ENCODE data around the gene ACAD10.

ACAD10 gene

DNA sequence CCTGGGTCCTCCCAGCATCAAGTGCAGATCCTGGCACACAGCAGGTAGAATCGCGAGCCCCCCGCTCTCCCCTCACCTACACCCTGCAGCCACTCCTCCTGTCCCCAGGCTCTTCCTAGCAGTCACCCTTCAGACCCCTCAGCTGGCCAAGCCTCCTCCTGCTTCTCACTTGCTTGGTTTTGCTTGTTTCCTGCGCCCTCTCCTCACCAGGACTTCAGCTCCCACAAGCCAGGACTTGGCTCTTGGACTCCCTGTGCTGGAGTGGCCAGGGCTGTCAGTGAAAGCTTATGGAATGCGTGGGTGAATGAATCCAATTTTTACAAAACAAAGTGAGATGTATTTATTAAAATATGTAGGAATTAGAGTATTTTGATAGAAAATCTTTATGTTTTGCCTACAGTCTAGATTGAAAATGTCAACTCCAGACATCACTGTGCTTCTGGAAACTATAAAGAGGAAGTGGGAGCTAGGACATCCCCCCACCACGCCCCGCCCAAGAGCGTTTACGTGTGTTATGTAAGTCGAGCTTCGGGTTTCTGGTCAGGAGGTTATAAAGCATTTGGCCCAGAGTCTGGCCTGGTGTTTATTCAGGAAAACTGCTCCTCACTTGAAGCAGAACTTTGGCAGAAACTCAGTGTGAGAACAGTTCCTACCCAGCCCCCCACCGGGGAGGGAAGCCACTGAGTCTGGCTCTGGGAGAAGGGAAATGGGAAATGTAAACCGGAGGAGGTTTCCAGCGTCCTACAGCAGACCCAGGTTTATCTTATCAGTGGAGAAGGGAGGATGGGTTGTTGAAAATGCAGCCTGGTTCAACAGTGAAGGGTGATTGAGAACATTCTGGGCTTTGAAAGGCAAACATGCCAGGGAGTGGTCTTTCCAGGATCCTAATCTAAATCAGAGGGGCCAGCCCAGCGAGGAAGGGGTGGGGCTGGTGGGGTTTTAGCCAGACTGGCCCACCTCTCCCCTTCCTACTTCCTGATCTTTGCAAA is 89.6 kb downstream of the ACAD10 start:
- CTCF ChIA-PET = interaction anchor here (0.8 to 2.1 kb wide), 6 partner anchors 9 to 38 kb away, joined by 3 to 10 read pairs (median 6); no protein-coding TSS in a partner anchor
- TF ChIP-seq, protein P1, sequence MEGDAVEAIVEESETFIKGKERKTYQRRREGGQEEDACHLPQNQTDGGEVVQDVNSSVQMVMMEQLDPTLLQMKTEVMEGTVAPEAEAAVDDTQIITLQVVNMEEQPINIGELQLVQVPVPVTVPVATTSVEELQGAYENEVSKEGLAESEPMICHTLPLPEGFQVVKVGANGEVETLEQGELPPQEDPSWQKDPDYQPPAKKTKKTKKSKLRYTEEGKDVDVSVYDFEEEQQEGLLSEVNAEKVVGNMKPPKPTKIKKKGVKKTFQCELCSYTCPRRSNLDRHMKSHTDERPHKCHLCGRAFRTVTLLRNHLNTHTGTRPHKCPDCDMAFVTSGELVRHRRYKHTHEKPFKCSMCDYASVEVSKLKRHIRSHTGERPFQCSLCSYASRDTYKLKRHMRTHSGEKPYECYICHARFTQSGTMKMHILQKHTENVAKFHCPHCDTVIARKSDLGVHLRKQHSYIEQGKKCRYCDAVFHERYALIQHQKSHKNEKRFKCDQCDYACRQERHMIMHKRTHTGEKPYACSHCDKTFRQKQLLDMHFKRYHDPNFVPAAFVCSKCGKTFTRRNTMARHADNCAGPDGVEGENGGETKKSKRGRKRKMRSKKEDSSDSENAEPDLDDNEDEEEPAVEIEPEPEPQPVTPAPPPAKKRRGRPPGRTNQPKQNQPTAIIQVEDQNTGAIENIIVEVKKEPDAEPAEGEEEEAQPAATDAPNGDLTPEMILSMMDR (IDR thresholded peaks at IDR 0.05; ENCODE audit: insufficient read depth, low read length, missing control alignments) = no peak
- POLR2A ChIA-PET = interaction anchor here (1.6 kb wide), 1 partner anchor 13 kb away, joined by 4 read pairs; no protein-coding TSS in a partner anchor
- no peak for DNase-seq (ENCODE audit: low read depth, low spot score)
- H3K4me3 ChIP-seq (ENCODE audit: low read depth, low read length) = no peak overlapping the region

DNA sequence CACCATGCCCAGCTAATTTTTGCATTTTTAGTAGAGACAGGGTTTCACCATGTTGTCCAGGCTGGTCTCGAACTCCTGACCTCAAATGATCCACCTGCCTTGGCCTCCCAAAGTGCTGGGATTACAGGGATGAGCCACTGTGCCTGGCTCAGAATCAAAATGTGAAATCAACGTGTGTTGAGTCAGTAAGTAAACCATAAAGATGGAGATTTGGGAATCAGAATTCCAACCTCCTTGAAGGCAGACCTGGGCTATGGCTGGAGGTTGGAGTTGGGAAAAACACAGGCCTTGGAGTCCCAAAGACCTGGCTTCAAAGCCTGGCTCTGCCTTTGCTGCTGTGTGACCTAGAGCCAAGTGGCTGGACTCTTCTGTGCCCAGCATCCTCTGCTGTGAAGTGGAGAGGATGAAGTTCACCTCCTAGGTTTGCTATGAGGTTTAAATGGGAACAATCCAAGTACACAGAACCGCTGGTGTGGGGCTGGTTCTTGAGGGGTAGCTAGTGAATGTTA is 91.0 kb downstream of the ACAD10 start:
- POLR2A ChIA-PET = no interaction called here
- no peak for DNase-seq (ENCODE audit: low read depth, low spot score)
- CTCF ChIA-PET = interaction anchor here (0.8 to 2.1 kb wide), 6 partner anchors 11 to 36 kb away, joined by 3 to 8 read pairs (median 3); no protein-coding TSS in a partner anchor
- H3K4me3 ChIP-seq (ENCODE audit: low read depth, low read length) = no peak overlapping the region
- TF ChIP-seq, protein P1 (IDR thresholded peaks at IDR 0.05; ENCODE audit: insufficient read depth, low read length, missing control alignments) = no peak

DNA sequence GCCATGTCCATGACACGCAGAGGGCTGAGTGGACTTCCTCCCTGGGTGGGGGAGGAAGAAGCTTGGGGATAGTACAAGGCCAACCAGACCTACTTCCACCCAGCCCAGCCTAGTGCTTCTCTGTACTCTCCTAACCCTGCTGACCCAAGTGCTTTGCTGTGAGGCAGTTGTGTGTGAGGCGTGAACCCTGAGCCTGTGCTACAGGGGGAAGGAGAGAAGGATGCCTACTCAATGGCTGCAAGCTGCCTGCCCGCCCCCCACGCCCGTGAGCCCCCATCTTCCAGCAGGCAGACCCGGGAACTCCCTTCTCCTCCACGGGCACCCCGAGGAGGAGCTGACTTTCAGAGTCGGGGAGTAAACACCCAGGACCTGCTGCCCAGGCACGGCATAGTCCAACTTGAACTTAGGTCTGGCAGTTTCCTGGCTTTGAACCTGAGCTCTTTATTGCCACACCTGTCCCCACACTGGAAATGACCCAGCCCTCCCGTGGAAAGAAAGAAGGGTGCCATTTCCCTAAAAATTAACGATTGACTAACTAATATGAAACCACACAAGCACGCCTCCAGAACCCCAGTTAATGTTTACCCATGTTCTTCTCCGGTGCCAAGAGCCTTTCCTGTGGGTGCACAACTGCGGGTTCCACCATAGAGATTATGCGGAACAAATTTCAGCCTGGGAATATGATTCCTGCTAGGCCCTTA is 91.6 kb downstream of the ACAD10 start:
- ChIA-PET CTCF (interaction anchor here (0.6 to 2.1 kb wide), 6 partner anchors 10 to 35 kb away, joined by 3 to 8 read pairs (median 3); no protein-coding TSS in a partner anchor), POLR2A (no interaction called here)
- DNase-seq (ENCODE audit: low read depth, low spot score) = no peak
- TF ChIP-seq, protein P1 (IDR thresholded peaks at IDR 0.05; ENCODE audit: insufficient read depth, low read length, missing control alignments) = no peak
- H3K4me3 ChIP-seq (ENCODE audit: low read depth, low read length) = no peak overlapping the region

DNA sequence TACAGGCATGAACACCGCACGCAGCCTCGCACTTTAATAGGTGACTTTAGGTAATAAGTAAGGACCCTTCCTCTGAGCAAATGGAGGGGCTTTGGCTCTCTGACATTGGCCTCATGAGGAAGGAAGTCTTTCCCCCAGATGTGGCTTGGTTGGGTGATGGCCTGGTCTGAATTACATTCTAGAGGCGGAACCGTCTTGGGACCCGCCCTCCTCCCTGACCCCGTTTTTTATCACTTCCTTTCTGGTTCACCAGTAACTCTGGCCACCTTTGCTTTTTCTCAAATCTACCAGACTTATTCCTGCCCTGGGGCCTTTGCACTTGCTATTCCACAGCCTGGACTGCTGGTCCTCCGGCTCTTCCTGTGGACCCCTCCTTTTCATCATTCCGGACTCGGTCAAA is 94.3 kb downstream of the ACAD10 start:
- POLR2A ChIA-PET = no interaction called here
- DNase-seq (ENCODE audit: low read depth, low spot score) = no peak
- no peak overlapping the region for H3K4me3 ChIP-seq (ENCODE audit: low read depth, low read length)
- CTCF ChIA-PET = interaction anchor here (1.3 kb wide), 1 partner anchor 33 kb away, joined by 4 read pairs; no protein-coding TSS in a partner anchor
- TF ChIP-seq, protein P1 (IDR thresholded peaks at IDR 0.05; ENCODE audit: insufficient read depth, low read length, missing control alignments) = no peak

DNA sequence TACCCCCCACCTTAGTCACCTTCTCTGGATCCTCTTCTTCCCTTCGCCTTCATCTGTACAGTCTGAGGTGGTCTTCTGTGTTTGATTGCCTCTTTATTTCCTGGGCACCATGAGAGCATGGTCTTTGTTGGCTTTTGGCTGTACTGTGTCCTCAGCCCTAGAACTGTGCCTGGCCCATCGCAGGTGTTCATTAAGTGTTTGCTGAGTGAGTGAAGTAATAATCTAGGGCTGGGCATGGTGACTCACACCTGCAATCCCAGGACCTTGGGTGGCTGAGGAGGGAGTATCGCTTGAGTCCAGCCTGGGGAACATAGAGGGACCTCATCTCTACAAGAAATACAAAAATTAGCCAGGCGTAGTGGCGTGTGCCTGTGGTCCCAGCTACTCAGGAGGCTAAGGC is 94.8 kb downstream of the ACAD10 start:
- CTCF ChIA-PET = no interaction called here
- DNase-seq (ENCODE audit: low read depth, low spot score) = no peak
- H3K4me3 ChIP-seq (ENCODE audit: low read depth, low read length) = no peak overlapping the region
- TF ChIP-seq, protein P1 (IDR thresholded peaks at IDR 0.05; ENCODE audit: insufficient read depth, low read length, missing control alignments) = no peak
- POLR2A ChIA-PET = no interaction called here
